ENCODE results near the gene ODAD3.

Gene ODAD3

GRCh38 chr19:11374433-11375142, 60.3 kb downstream of the ODAD3 start, which contains the start of gene SWSAP1:
Gene SWSAP1 (plus strand): TSS chr19:11374666. CDS start chr19:11374681, 15 bp downstream.
- Histone ChIP-seq H3K4me2 (ENCODE audit: low read depth, low read length) (peak within 1 kb of the TSS; percentile 94), H3K9ac (ENCODE audit: low read length) (peak within 1 kb of the TSS; percentile 91)

GRCh38 chr19:11373885-11374432, 61.0 kb downstream of the ODAD3 start:
- no peaks in the 10 kb centered on the region for H3K36me3 ChIP-seq (replicated peaks; ENCODE audit: insufficient read depth, low read length)
- H3K27ac ChIP-seq (ENCODE audit: low read length), result no peak overlapping the region; the same call in 1 of the 2 replicates
- peak overlapping the region; percentile 80 for H2AFZ ChIP-seq (ENCODE audit: low read length)
- peak overlapping the region; percentile 94 for H3K4me2 ChIP-seq (ENCODE audit: low read depth, low read length)
- no peak for TF ChIP-seq CTCF (IDR thresholded peaks at IDR 0.05; ENCODE audit: low read length)
- TF ChIP-seq EZH2phosphoT487 (IDR thresholded peaks at IDR 0.05; ENCODE audit: low read length), result no peak
- no peak for TF ChIP-seq EZH2 (optimal IDR thresholded peaks at IDR 0.05; ENCODE audit: low read depth, low read length)
- H3F3A ChIP-seq (ENCODE audit: insufficient read depth, low read length), result no peaks in the 10 kb centered on the region
- peaks cover 19% of the 10 kb centered on the region for H3K4me1 ChIP-seq (ENCODE audit: low read length)
- peak overlapping the region; percentile 84 for H3K4me3 ChIP-seq (ENCODE audit: low read length)
- no peaks in the 10 kb centered on the region for H3K9me3 ChIP-seq (replicated peaks; ENCODE audit: insufficient read depth, low read length)
- no peaks in the 10 kb centered on the region for H3K27me3 ChIP-seq (replicated peaks; ENCODE audit: insufficient read depth, low read length)
- H3K79me2 ChIP-seq (ENCODE audit: low read length), result peaks cover 12% of the 10 kb centered on the region
- no peak for DNase-seq
- H3K9ac ChIP-seq (ENCODE audit: low read length), result peak overlapping the region; percentile 91; the same call in 1 of the 2 replicates
- H4K20me1 ChIP-seq (ENCODE audit: insufficient read depth, low read length), result no peaks in the 10 kb centered on the region
- no peaks in the 10 kb centered on the region for H3K9me2 ChIP-seq (replicated peaks; ENCODE audit: insufficient read depth, low read length)

More at GRCh38 chr19:11374433-11375142, 60.3 kb downstream of the ODAD3 start, which contains the start of gene SWSAP1:
- Histone ChIP-seq H3K9me2 (replicated peaks; ENCODE audit: insufficient read depth, low read length) (no peaks in the 10 kb centered on the region), H4K20me1 (ENCODE audit: insufficient read depth, low read length) (no peaks in the 10 kb centered on the region), H2AFZ (ENCODE audit: low read length) (peak within 1 kb of the TSS; percentile 80), H3F3A (ENCODE audit: insufficient read depth, low read length) (no peaks in the 10 kb centered on the region), H3K4me1 (ENCODE audit: low read length) (peaks cover 19% of the 10 kb centered on the region), H3K27me3 (replicated peaks; ENCODE audit: insufficient read depth, low read length) (no peaks in the 10 kb centered on the region), H3K9me3 (replicated peaks; ENCODE audit: insufficient read depth, low read length) (no peaks in the 10 kb centered on the region), H3K4me3 (ENCODE audit: low read length) (peak within 1 kb of the TSS; percentile 84), H3K79me2 (ENCODE audit: low read length) (peaks cover 12% of the 10 kb centered on the region), H3K36me3 (replicated peaks; ENCODE audit: insufficient read depth, low read length) (no peaks in the 10 kb centered on the region), H3K27ac (ENCODE audit: low read length) (peak within 1 kb of the TSS; percentile 76)
- TF ChIP-seq EZH2 (optimal IDR thresholded peaks at IDR 0.05; ENCODE audit: low read depth, low read length), result no peak
- TF ChIP-seq CTCF (IDR thresholded peaks at IDR 0.05; ENCODE audit: low read length), result no peak
- peak; percentile 99 for DNase-seq

DNA sequence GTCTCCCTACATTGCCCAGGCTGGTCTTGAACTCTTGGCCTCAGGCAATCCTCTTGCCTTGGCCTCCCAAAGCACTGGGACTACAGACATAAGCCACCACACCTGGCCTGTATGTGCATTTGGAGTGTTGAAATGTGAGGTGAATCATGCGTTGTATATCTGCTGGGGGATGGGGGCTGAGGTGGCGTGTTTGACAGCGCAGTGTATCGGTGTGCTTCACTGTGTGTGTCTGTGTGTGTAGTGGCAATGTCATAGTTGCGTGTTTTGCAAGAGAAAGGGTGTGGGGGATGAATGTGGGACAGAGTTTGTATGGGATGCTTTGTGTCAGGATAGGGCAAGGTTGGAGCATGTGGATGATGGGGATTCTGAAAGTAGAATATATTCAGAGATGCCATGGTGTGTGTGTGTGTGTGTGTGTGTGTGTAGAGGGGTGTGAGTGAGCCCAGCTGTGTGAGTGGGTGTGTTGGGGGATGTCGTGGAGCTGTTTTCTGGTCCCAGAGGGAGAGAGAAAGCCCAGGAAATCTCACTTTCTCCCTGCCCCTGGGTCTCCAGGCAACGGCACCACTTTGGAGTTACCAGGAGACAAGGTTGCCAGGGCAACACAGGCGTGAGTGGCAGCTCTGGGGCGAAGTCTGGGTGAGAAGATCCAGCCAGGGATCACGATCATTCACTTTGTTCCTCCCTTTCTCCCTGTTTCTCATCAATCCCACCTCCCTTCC, 61.6 kb downstream of the ODAD3 start:
- Histone ChIP-seq H3K4me2 (ENCODE audit: low read depth, low read length) (peak overlapping the region; percentile 94), H3K27me3 (replicated peaks; ENCODE audit: insufficient read depth, low read length) (no peaks in the 10 kb centered on the region), H3K79me2 (ENCODE audit: low read length) (peaks cover 12% of the 10 kb centered on the region), H2AFZ (ENCODE audit: low read length) (no peak overlapping the region), H4K20me1 (ENCODE audit: insufficient read depth, low read length) (no peaks in the 10 kb centered on the region), H3K4me1 (ENCODE audit: low read length) (peaks cover 19% of the 10 kb centered on the region), H3K9me3 (replicated peaks; ENCODE audit: insufficient read depth, low read length) (no peaks in the 10 kb centered on the region), H3K36me3 (replicated peaks; ENCODE audit: insufficient read depth, low read length) (no peaks in the 10 kb centered on the region), H3F3A (ENCODE audit: insufficient read depth, low read length) (no peaks in the 10 kb centered on the region), H3K9ac (ENCODE audit: low read length) (no peak overlapping the region), H3K4me3 (ENCODE audit: low read length) (peak overlapping the region; percentile 84; the same call in 1 of the 2 replicates), H3K27ac (ENCODE audit: low read length) (no peak overlapping the region), H3K9me2 (replicated peaks; ENCODE audit: insufficient read depth, low read length) (no peaks in the 10 kb centered on the region)
- no peak for TF ChIP-seq CTCF (IDR thresholded peaks at IDR 0.05; ENCODE audit: low read length)
- TF ChIP-seq EZH2phosphoT487 (IDR thresholded peaks at IDR 0.05; ENCODE audit: low read length), result no peak
- TF ChIP-seq EZH2 (optimal IDR thresholded peaks at IDR 0.05; ENCODE audit: low read depth, low read length), result no peak
- DNase-seq, result no peak
